ENCODE data around the gene TEN1. TPM values are rescaled to one million over a fixed set of nuclear protein-coding genes. Genes with fewer than 3 reads are reported as not detected.

The TEN1 gene
- total RNA-seq, 4 donors from 2014 or later = 20.0 to 43.6 (median 26.9) TPM

DNA sequence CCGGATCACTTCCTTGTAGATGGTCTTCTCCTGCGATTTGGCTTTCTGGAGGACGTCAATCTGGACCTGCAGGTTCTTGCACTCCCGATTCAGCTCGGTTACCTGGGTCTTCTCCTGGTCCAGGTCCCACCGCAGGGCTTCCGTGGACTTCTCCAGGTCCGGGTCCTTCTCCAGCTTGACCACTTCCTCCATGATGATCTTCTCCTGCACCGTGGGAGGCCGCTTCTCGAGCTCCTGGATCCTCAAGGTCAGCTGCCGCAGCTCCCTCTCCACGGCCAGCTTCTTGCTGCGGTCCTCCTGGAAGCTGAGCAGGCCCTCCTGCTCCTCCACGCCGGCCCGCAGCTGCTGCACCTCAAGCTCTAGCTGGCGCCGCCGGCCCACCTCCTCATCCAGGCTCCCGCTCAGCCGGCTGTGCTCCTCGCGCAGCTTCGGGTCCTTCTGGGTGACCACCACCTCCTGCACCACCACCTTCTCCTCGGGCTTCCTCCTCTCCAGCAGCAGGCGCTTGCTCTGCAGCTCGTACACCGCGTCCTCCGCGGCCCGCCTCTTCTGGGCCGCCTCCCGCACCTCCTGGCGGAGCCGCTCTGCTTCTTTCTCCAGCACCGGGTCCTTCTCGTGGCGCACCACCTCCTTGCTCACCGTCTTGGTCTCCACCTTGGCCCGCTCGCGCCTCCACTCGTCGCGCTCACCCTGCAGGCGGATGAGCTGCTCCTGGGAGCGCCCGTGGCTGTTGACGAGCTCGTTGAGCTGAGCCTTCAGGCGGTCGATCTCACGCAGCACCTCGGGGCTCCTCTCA lies 29.8 kb downstream of the TEN1 start:
- H3K27ac ChIP-seq = no peak overlapping the region
- WGBS = 94% methylated on average over 56 of the region's 56 CpGs

DNA sequence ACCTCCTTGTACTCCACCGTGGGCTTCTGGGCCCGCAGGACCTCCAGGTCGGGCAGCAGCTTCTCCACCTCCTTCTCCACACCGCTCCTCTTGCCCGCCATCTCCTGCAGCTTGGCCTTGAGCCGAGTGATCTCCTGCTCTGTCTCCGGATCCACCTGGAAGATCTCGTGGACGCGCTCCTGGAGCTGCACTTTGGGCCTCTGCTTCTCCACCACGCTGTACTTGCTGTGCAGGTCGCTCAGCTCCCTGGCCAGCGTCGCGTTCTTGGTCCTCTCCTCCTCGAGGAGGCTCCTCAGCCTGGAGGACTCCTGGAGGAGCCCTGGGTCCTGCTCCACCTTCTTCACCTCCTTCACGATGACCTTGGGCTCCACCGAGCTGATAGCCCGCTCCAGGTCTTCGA lies 30.4 kb downstream of the TEN1 start:
- H3K27me3 ChIP-seq = no peaks in the 10 kb centered on the region
- H3K9me3 ChIP-seq = no peaks in the 10 kb centered on the region
- 94% methylated on average over 20 of the region's 20 CpGs for WGBS
- TF ChIP-seq POLR2AphosphoS5 (IDR thresholded peaks at IDR 0.05) = no peak
- TF ChIP-seq EP300 (IDR thresholded peaks at IDR 0.05) = no peak
- TF ChIP-seq POLR2A (IDR thresholded peaks at IDR 0.05) = no peak
- H3K27ac ChIP-seq = no peak overlapping the region
- H3K36me3 ChIP-seq = peaks cover 59% of the 10 kb centered on the region
- H3K4me3 ChIP-seq = no peak overlapping the region
- peaks cover 9% of the 10 kb centered on the region for H3K4me1 ChIP-seq
- DNase-seq (ENCODE audit: low spot score in 2 of 2) = no peak

More for the DNA sequence above, 29.8 kb downstream of the TEN1 start:
- Histone ChIP-seq H3K27me3 (no peaks in the 10 kb centered on the region), H3K4me1 (peaks cover 3% of the 10 kb centered on the region), H3K9me3 (no peaks in the 10 kb centered on the region), H3K36me3 (peaks cover 60% of the 10 kb centered on the region), H3K4me3 (no peak overlapping the region)
- TF ChIP-seq, protein P1, sequence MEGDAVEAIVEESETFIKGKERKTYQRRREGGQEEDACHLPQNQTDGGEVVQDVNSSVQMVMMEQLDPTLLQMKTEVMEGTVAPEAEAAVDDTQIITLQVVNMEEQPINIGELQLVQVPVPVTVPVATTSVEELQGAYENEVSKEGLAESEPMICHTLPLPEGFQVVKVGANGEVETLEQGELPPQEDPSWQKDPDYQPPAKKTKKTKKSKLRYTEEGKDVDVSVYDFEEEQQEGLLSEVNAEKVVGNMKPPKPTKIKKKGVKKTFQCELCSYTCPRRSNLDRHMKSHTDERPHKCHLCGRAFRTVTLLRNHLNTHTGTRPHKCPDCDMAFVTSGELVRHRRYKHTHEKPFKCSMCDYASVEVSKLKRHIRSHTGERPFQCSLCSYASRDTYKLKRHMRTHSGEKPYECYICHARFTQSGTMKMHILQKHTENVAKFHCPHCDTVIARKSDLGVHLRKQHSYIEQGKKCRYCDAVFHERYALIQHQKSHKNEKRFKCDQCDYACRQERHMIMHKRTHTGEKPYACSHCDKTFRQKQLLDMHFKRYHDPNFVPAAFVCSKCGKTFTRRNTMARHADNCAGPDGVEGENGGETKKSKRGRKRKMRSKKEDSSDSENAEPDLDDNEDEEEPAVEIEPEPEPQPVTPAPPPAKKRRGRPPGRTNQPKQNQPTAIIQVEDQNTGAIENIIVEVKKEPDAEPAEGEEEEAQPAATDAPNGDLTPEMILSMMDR (IDR thresholded peaks at IDR 0.05) = no peak
- TF ChIP-seq POLR2A (IDR thresholded peaks at IDR 0.05) (no peak), EP300 (IDR thresholded peaks at IDR 0.05) (no peak), POLR2AphosphoS5 (IDR thresholded peaks at IDR 0.05) (no peak)
- DNase-seq (ENCODE audit: low spot score in 2 of 2) = no peak

GRCh38 chr17:76009969-76010661 lies 31.1 kb downstream of the TEN1 start:
- no peak for DNase-seq (ENCODE audit: low spot score in 2 of 2)
- Histone ChIP-seq H3K36me3 (peaks cover 53% of the 10 kb centered on the region), H3K4me1 (peaks cover 14% of the 10 kb centered on the region), H3K9me3 (no peaks in the 10 kb centered on the region), H3K27ac (no peak overlapping the region), H3K27me3 (no peaks in the 10 kb centered on the region), H3K4me3 (no peak overlapping the region)
- no peak for TF ChIP-seq POLR2A (IDR thresholded peaks at IDR 0.05)
- TF ChIP-seq POLR2AphosphoS5 (IDR thresholded peaks at IDR 0.05) = no peak
- TF ChIP-seq, protein P1 (IDR thresholded peaks at IDR 0.05) = no peak
- no peak for TF ChIP-seq EP300 (IDR thresholded peaks at IDR 0.05)
- WGBS = 89% methylated on average over 21 of the region's 21 CpGs

GRCh38 chr17:76011951-76012350 lies 32.9 kb downstream of the TEN1 start:
- Histone ChIP-seq H3K36me3 (peaks cover 53% of the 10 kb centered on the region), H3K4me1 (peaks cover 18% of the 10 kb centered on the region), H3K27ac (no peak overlapping the region), H3K4me3 (no peak overlapping the region), H3K9me3 (no peaks in the 10 kb centered on the region), H3K27me3 (no peaks in the 10 kb centered on the region)
- WGBS = 70% methylated on average over 5 of the region's 5 CpGs
- no peak for DNase-seq (ENCODE audit: low spot score in 2 of 2)
- TF ChIP-seq, protein P1 (IDR thresholded peaks at IDR 0.05) = no peak
- TF ChIP-seq POLR2A (IDR thresholded peaks at IDR 0.05) (no peak), EP300 (IDR thresholded peaks at IDR 0.05) (no peak), POLR2AphosphoS5 (IDR thresholded peaks at IDR 0.05) (no peak)

DNA sequence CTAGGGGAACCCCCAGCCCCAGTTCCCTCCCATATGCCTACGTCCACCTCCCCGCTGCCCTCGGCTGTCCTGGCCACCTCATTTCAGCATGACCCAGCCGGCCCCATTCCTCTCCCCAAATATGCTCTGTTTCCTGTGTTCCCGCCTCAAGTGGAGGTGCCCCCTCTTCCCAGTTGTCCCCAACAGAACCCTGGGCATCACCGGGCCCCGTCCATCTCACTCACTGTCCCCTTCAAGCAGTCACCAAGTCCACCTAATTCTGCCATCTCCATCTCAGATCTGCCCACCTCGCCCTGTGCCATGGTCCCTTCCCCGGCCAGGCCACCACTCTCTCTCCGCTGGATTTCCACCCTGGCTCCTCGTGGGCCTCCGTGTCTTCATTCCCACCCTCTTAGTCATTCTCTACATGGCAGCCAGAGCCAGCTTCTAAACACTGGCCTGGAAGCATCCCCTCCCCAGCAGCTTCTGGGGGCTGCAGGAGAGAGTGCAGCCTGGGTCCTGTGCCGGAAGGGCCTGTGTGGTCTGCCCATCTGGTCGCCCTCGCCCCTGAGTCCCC lies 34.4 kb downstream of the TEN1 start:
- H3K27ac ChIP-seq = no peak overlapping the region
- no peak for DNase-seq (ENCODE audit: low spot score in 2 of 2)
- H3K27me3 ChIP-seq = no peaks in the 10 kb centered on the region
- H3K4me1 ChIP-seq = peaks cover 18% of the 10 kb centered on the region
- peaks cover 46% of the 10 kb centered on the region for H3K36me3 ChIP-seq
- TF ChIP-seq EP300 (IDR thresholded peaks at IDR 0.05) (no peak), POLR2A (IDR thresholded peaks at IDR 0.05) (no peak), POLR2AphosphoS5 (IDR thresholded peaks at IDR 0.05) (no peak)
- TF ChIP-seq, protein P1 (IDR thresholded peaks at IDR 0.05) = no peak
- no peaks in the 10 kb centered on the region for H3K9me3 ChIP-seq
- H3K4me3 ChIP-seq = no peak overlapping the region
- 80% methylated on average over 14 of the region's 15 CpGs for WGBS
